Measurements from ENCODE around the gene GIPR. TPM values are rescaled to one million over a fixed set of nuclear protein-coding genes. Genes with fewer than 3 reads are reported as not detected.

GIPR gene
- polyA plus RNA-seq, 2 donors: 0.62 to 2.1 TPM

DNA sequence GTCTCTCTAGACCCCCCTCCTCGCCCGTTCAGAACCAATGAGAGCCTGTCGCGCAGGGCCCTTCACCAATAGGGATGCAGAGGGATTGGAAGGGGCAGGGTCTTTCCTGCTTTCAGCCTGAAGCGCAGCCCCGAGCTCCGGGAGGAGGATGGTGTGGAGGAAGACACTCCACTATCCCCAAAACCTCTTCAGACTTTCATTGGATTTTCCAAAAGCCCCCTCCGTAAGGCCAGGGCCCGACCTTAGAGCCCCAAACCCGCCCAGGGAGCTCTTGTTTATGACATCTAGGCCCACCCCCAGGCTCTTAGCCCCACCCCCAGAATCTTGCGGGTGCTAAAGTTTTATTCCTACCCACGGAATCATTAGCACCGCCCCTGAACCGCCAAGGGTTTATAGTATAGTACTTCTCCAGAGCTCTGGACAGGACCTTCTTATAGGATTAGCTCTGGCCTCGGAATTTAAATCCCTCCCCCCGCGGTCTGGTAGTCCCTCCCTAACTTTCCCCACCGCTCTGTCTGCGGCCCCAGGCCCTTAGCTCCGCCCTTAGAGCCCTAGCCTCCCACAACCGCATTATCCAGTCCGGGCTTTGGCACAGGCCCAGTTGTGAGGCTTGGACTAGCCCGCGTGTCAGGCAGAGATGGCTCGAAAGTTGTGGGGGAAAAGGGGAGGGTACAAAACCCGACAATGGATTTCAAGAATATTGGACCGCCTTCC lies 22.2 kb upstream of the GIPR start:
- 1% methylated on average over 27 of the region's 27 CpGs for WGBS, 2 donors
- H3K36me3 ChIP-seq (ENCODE audit: control insufficient read depth in 2 of 2, insufficient read depth in 2 of 2, low read length in 1 of 2): no peaks in the 10 kb centered on the region
- H3K4me3 ChIP-seq (ENCODE audit: low read depth in 1 of 2, low read length in 2 of 2): peak overlapping the region in 1 of 2 donors; percentile 15
- H3K27ac ChIP-seq (ENCODE audit: low read depth in 2 of 2, low read length in 1 of 2): no peak overlapping the region
- peaks cover 5 to 16% of the 10 kb centered on the region in 2 donors for H3K4me1 ChIP-seq (ENCODE audit: control insufficient read depth in 2 of 2, insufficient read depth in 2 of 2, low read length in 1 of 2)
- no peaks in the 10 kb centered on the region for H3K9me3 ChIP-seq (ENCODE audit: control insufficient read depth in 2 of 2, insufficient read depth in 1 of 2, low read depth in 1 of 2, low read length in 1 of 2)
- H3K27me3 ChIP-seq (ENCODE audit: control insufficient read depth in 1 of 2, insufficient read depth in 2 of 2, low read length in 2 of 2): peaks cover 0 to 3% of the 10 kb centered on the region in 2 donors

DNA sequence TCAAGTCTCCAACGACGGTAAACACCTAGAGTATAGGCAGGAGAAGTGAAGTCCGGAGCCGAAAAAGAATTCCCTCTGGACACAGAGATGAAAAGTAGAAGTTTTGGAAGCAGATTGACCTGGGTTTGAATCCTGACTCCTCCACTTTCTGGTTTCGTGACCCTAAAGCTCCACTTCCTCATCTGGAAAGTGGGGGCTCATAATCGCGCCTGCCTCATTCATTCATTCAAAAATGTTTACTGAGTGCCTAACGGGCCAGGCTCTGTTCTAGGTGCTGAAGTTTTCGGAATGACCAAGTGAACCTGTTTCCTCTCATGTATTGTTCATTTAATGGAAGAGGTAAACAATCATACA lies 21.7 kb upstream of the GIPR start:
- Histone ChIP-seq H3K36me3 (ENCODE audit: control insufficient read depth in 2 of 2, insufficient read depth in 2 of 2, low read length in 1 of 2) (no peaks in the 10 kb centered on the region), H3K4me1 (ENCODE audit: control insufficient read depth in 2 of 2, insufficient read depth in 2 of 2, low read length in 1 of 2) (peaks cover 5 to 14% of the 10 kb centered on the region in 2 donors), H3K9me3 (ENCODE audit: control insufficient read depth in 2 of 2, insufficient read depth in 1 of 2, low read depth in 1 of 2, low read length in 1 of 2) (no peaks in the 10 kb centered on the region), H3K27me3 (ENCODE audit: control insufficient read depth in 1 of 2, insufficient read depth in 2 of 2, low read length in 2 of 2) (peaks cover 0 to 3% of the 10 kb centered on the region in 2 donors), H3K27ac (ENCODE audit: low read depth in 2 of 2, low read length in 1 of 2) (no peak overlapping the region), H3K4me3 (ENCODE audit: low read depth in 1 of 2, low read length in 2 of 2) (peak overlapping the region in 1 of 2 donors; percentile 15)
- WGBS, 2 donors: 13 to 14% methylated on average over 9 of the region's 9 CpGs

DNA sequence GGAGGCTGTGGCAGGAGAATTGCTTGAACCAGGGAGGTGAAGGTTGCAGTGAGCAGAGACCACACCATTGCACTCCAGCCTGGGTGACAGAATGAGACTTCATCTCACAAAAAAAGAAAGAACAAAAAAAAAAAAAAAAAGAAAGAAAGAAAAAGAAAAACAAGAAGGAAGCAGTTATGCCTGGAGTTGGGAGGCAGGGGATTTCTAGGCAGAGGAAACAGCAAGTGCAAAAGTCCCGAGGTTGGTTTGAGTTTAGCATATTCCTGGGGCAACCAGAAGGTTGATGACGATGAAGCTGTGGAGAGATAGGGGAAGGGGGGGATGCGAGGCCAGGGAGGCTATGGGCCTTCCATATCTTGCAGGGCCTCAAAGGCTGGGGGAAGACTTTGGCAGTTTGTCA lies 17.3 kb upstream of the GIPR start:
- 82 to 83% methylated on average over 3 of the region's 3 CpGs for WGBS, 2 donors
- no peaks in the 10 kb centered on the region for H3K27me3 ChIP-seq (ENCODE audit: control insufficient read depth in 1 of 2, insufficient read depth in 2 of 2, low read length in 2 of 2)
- H3K27ac ChIP-seq (ENCODE audit: low read depth in 2 of 2, low read length in 1 of 2): no peak overlapping the region
- H3K4me1 ChIP-seq (ENCODE audit: control insufficient read depth in 2 of 2, insufficient read depth in 2 of 2, low read length in 1 of 2): peaks cover 2 to 3% of the 10 kb centered on the region in 2 donors
- H3K4me3 ChIP-seq (ENCODE audit: low read depth in 1 of 2, low read length in 2 of 2): no peak overlapping the region
- H3K36me3 ChIP-seq (ENCODE audit: control insufficient read depth in 2 of 2, insufficient read depth in 2 of 2, low read length in 1 of 2): no peaks in the 10 kb centered on the region
- no peaks in the 10 kb centered on the region for H3K9me3 ChIP-seq (ENCODE audit: control insufficient read depth in 2 of 2, insufficient read depth in 1 of 2, low read depth in 1 of 2, low read length in 1 of 2)

DNA sequence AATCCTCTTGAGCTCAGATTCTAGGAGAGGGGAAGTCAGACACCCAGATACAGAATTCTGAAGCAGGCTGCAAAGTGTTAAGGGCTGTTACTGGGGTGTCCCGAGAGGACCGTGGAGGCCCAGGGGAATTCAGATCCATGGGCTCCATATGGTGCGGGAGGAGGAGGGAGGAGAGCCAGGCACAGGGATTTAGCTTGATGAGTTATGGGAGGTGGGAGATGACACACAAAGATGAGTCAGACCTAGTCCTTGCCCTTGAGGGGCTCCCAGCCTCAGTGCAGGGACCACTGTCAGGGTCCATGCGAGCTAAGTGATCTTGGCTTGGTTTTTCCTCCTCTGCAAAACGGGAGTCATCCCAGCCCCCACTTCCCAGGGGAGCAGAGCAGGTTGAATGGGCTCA lies 14.4 kb upstream of the GIPR start:
- Histone ChIP-seq H3K36me3 (ENCODE audit: control insufficient read depth in 2 of 2, insufficient read depth in 2 of 2, low read length in 1 of 2) (no peaks in the 10 kb centered on the region), H3K27me3 (ENCODE audit: control insufficient read depth in 1 of 2, insufficient read depth in 2 of 2, low read length in 2 of 2) (no peaks in the 10 kb centered on the region), H3K4me3 (ENCODE audit: low read depth in 1 of 2, low read length in 2 of 2) (no peak overlapping the region), H3K9me3 (ENCODE audit: control insufficient read depth in 2 of 2, insufficient read depth in 1 of 2, low read depth in 1 of 2, low read length in 1 of 2) (no peaks in the 10 kb centered on the region), H3K27ac (ENCODE audit: low read depth in 2 of 2, low read length in 1 of 2) (no peak overlapping the region), H3K4me1 (ENCODE audit: control insufficient read depth in 2 of 2, insufficient read depth in 2 of 2, low read length in 1 of 2) (no peaks in the 10 kb centered on the region)
- WGBS, 2 donors: 50 to 56% methylated on average over 5 of the region's 5 CpGs

DNA sequence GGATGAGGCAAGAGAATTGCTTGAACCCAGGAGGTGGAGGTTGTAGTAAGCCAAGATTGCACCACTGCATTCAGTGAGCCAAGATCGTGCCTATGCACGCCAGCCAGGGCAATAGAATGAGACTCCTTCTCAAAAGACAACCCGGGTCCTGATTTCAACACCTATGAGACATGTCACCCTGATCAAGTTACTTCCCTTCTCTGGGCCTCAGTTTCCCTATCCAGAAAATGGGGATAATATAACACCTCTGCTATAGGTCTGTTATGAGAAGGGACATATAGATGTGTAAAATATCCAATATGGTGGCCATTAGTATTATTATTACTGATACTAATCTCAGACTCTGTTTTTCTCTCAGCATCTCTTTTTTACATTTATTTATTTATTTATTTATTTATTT lies 12.9 kb upstream of the GIPR start:
- no peak overlapping the region for H3K27ac ChIP-seq (ENCODE audit: low read depth in 2 of 2, low read length in 1 of 2)
- no peaks in the 10 kb centered on the region for H3K9me3 ChIP-seq (ENCODE audit: control insufficient read depth in 2 of 2, insufficient read depth in 1 of 2, low read depth in 1 of 2, low read length in 1 of 2)
- 32 to 77% methylated on average over 3 of the region's 3 CpGs for WGBS, 2 donors
- H3K27me3 ChIP-seq (ENCODE audit: control insufficient read depth in 1 of 2, insufficient read depth in 2 of 2, low read length in 2 of 2): no peaks in the 10 kb centered on the region
- H3K36me3 ChIP-seq (ENCODE audit: control insufficient read depth in 2 of 2, insufficient read depth in 2 of 2, low read length in 1 of 2): no peaks in the 10 kb centered on the region
- no peaks in the 10 kb centered on the region for H3K4me1 ChIP-seq (ENCODE audit: control insufficient read depth in 2 of 2, insufficient read depth in 2 of 2, low read length in 1 of 2)
- no peak overlapping the region for H3K4me3 ChIP-seq (ENCODE audit: low read depth in 1 of 2, low read length in 2 of 2)

DNA sequence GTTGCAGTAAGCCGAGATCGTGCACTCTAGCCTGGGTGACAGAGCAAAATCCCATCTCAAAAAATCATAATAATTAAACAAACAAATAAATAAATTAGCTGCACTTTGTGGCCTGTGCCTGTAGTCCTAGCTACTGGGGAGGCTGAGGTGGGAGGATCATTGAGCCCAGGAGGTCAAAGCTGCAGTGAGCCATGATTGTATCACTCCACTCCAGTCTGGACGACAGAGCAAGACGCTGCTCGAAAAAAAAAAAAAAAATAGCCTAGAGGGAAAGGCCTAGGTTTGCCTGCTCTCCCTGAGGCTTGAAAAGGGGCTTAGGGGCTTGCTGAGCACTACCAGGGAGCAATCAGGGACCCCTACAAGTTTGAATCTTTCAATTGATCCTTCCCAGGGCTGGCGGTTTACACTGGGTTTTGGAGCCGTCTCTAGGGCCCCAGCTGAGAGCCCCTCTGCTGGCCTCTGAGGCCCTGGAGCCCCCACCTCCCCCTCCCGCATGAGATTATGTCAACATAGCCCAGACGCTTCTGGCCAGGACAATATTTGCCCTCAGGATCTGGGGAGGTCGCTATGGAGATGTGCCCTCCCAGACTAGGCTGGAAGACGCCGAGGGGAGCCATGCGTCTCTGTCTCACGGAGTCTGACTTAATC lies 10.4 kb upstream of the GIPR start:
- no peaks in the 10 kb centered on the region for H3K27me3 ChIP-seq (ENCODE audit: control insufficient read depth in 1 of 2, insufficient read depth in 2 of 2, low read length in 2 of 2)
- H3K36me3 ChIP-seq (ENCODE audit: control insufficient read depth in 2 of 2, insufficient read depth in 2 of 2, low read length in 1 of 2): no peaks in the 10 kb centered on the region
- H3K27ac ChIP-seq (ENCODE audit: low read depth in 2 of 2, low read length in 1 of 2): no peak overlapping the region
- no peak overlapping the region for H3K4me3 ChIP-seq (ENCODE audit: low read depth in 1 of 2, low read length in 2 of 2)
- 35 to 38% methylated on average over 14 of the region's 14 CpGs for WGBS, 2 donors
- H3K9me3 ChIP-seq (ENCODE audit: control insufficient read depth in 2 of 2, insufficient read depth in 1 of 2, low read depth in 1 of 2, low read length in 1 of 2): no peaks in the 10 kb centered on the region
- H3K4me1 ChIP-seq (ENCODE audit: control insufficient read depth in 2 of 2, insufficient read depth in 2 of 2, low read length in 1 of 2): no peaks in the 10 kb centered on the region

DNA sequence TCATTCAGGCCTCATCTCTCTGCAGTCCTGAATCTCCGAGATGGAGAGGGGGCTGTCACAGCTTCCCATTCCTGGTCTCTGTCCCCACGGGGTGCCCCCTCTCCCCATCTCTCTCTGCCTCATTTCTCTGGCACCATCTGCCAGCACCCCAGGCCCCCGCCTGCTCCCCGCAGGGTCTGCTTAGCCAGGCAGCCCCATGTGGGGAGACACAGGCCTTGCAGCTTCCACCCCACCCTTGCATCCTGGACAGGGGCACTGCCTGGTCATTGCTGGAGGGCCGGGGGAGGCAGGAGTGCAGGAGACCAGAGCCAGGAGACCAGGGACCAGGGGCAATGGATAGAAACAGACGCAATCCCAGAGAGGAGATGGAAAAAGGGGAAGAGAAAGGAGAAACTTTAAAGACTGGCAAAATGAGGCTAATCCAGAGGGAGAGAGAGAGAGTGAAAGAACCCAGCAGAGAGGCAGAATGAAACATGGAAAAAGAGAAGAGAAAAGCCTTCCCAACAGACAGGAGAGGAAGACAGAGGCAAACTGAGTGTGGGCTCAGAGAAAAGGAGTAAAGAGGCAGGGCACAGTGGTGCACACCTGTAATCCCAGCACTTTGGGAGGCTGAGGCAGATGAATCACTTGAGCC lies 8.8 kb upstream of the GIPR start:
- no peaks in the 10 kb centered on the region for H3K36me3 ChIP-seq (ENCODE audit: control insufficient read depth in 2 of 2, insufficient read depth in 2 of 2, low read length in 1 of 2)
- 71 to 80% methylated on average over 6 of the region's 6 CpGs for WGBS, 2 donors
- H3K9me3 ChIP-seq (ENCODE audit: control insufficient read depth in 2 of 2, insufficient read depth in 1 of 2, low read depth in 1 of 2, low read length in 1 of 2): no peaks in the 10 kb centered on the region
- H3K27ac ChIP-seq (ENCODE audit: low read depth in 2 of 2, low read length in 1 of 2): no peak overlapping the region
- H3K27me3 ChIP-seq (ENCODE audit: control insufficient read depth in 1 of 2, insufficient read depth in 2 of 2, low read length in 2 of 2): no peaks in the 10 kb centered on the region
- H3K4me1 ChIP-seq (ENCODE audit: control insufficient read depth in 2 of 2, insufficient read depth in 2 of 2, low read length in 1 of 2): no peaks in the 10 kb centered on the region
- no peak overlapping the region for H3K4me3 ChIP-seq (ENCODE audit: low read depth in 1 of 2, low read length in 2 of 2)

DNA sequence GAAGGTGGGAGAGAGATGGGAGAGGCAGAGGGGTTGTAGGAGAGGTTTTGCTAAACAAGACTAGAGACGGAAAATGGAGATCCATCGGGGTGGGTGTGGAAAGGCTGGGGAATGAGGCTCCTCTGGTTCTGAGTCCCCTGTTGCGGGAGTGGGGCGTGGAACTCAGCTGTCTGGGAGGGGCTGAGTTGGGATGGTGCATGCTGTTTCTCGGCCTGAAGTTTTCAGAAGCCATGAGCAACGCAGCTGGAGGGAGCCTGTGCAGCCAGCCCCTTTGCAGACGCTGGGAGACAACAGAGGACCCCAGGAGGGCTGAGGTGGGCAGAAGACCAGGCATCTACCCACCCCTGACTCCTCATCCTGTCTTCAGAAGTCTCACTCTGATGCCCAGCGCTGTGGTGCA lies 7.4 kb upstream of the GIPR start:
- no peaks in the 10 kb centered on the region for H3K4me1 ChIP-seq (ENCODE audit: control insufficient read depth in 2 of 2, insufficient read depth in 2 of 2, low read length in 1 of 2)
- no peaks in the 10 kb centered on the region for H3K9me3 ChIP-seq (ENCODE audit: control insufficient read depth in 2 of 2, insufficient read depth in 1 of 2, low read depth in 1 of 2, low read length in 1 of 2)
- no peak overlapping the region for H3K4me3 ChIP-seq (ENCODE audit: low read depth in 1 of 2, low read length in 2 of 2)
- H3K36me3 ChIP-seq (ENCODE audit: control insufficient read depth in 2 of 2, insufficient read depth in 2 of 2, low read length in 1 of 2): no peaks in the 10 kb centered on the region
- WGBS, 2 donors: 40 to 49% methylated on average over 8 of the region's 8 CpGs
- no peaks in the 10 kb centered on the region for H3K27me3 ChIP-seq (ENCODE audit: control insufficient read depth in 1 of 2, insufficient read depth in 2 of 2, low read length in 2 of 2)
- H3K27ac ChIP-seq (ENCODE audit: low read depth in 2 of 2, low read length in 1 of 2): no peak overlapping the region

DNA sequence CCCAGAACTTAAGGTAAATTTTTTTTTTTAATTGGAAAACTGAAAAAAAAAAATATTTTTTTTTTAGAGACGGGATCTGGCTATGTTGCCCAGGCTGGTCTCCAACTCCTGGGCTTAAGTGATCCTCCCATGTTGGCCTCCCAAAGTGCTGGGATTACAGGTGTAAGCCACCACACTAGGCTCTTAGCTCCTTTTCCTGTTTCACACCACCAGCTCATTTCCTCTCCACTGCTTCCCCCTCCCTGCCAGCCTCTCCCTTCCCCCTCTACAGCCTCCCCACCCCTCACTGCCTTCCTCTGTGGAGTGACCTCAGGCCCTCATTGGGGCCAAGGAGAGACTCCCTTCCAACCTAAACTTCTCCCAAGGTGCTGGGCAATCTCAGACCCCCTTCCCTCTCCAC lies 4.2 kb upstream of the GIPR start:
- peaks cover 0 to 3% of the 10 kb centered on the region in 2 donors for H3K4me1 ChIP-seq (ENCODE audit: control insufficient read depth in 2 of 2, insufficient read depth in 2 of 2, low read length in 1 of 2)
- no peak overlapping the region for H3K27ac ChIP-seq (ENCODE audit: low read depth in 2 of 2, low read length in 1 of 2)
- no peaks in the 10 kb centered on the region for H3K27me3 ChIP-seq (ENCODE audit: control insufficient read depth in 1 of 2, insufficient read depth in 2 of 2, low read length in 2 of 2)
- no peaks in the 10 kb centered on the region for H3K9me3 ChIP-seq (ENCODE audit: control insufficient read depth in 2 of 2, insufficient read depth in 1 of 2, low read depth in 1 of 2, low read length in 1 of 2)
- H3K4me3 ChIP-seq (ENCODE audit: low read depth in 1 of 2, low read length in 2 of 2): no peak overlapping the region
- no peaks in the 10 kb centered on the region for H3K36me3 ChIP-seq (ENCODE audit: control insufficient read depth in 2 of 2, insufficient read depth in 2 of 2, low read length in 1 of 2)
- WGBS, 2 donors: 92 to 96% methylated on average over 1 of the region's 1 CpG

All from esophagus (tissue), 2 donors.